ENCODE measurements around the gene ANAPC2. TPM values are rescaled to one million over a fixed set of nuclear protein-coding genes. Genes with fewer than 3 reads are reported as not detected.

Gene ANAPC2
- total and polyA plus RNA-seq, 4 donors: 9.3 to 32.6 (median 19.6) TPM

- DNase-seq (ENCODE audit: low spot score): peak; percentile 97
- 1% methylated on average over 63 of the region's 63 CpGs for WGBS
- Histone ChIP-seq H3K27me3 (ENCODE audit: control insufficient read depth in 4 of 4, insufficient read depth in 4 of 4, low read length in 3 of 4) (no peaks in the 10 kb centered on the region), H3K4me1 (ENCODE audit: control insufficient read depth in 4 of 4, insufficient read depth in 4 of 4, low read length in 3 of 4) (peaks cover 10 to 25% (median 18%) of the 10 kb centered on the region in 4 donors), H3K9ac (ENCODE audit: low read depth in 1 of 2, low read length in 2 of 2) (peak overlapping the region in 1 of 2 donors; percentile 42), H3K4me3 (ENCODE audit: low read depth in 1 of 3, low read length in 3 of 3) (peak overlapping the region; percentile 67 to 88 (median 86)), H3K9me3 (ENCODE audit: control insufficient read depth in 4 of 4, low read length in 3 of 4) (no peaks in the 10 kb centered on the region), H3K36me3 (ENCODE audit: control insufficient read depth in 4 of 4, insufficient read depth in 3 of 4, low read depth in 1 of 4, low read length in 3 of 4) (no peaks in the 10 kb centered on the region), H3K27ac (ENCODE audit: low read depth in 1 of 2, low read length in 2 of 2) (peak overlapping the region; percentile 57 to 84)
- TF ChIP-seq EGR1 (IDR thresholded peaks at IDR 0.05; ENCODE audit: low read depth in 2 of 2): peak; percentile 43 to 56
- TF ChIP-seq RXRA (IDR thresholded peaks at IDR 0.05): peak; percentile 25 to 28
- TF ChIP-seq RAD21 (IDR thresholded peaks at IDR 0.05): peak in 1 of 2 donors; percentile 26
- peak; percentile 91 for TF ChIP-seq YY1 (IDR thresholded peaks at IDR 0.05)
- TF ChIP-seq, protein P1, sequence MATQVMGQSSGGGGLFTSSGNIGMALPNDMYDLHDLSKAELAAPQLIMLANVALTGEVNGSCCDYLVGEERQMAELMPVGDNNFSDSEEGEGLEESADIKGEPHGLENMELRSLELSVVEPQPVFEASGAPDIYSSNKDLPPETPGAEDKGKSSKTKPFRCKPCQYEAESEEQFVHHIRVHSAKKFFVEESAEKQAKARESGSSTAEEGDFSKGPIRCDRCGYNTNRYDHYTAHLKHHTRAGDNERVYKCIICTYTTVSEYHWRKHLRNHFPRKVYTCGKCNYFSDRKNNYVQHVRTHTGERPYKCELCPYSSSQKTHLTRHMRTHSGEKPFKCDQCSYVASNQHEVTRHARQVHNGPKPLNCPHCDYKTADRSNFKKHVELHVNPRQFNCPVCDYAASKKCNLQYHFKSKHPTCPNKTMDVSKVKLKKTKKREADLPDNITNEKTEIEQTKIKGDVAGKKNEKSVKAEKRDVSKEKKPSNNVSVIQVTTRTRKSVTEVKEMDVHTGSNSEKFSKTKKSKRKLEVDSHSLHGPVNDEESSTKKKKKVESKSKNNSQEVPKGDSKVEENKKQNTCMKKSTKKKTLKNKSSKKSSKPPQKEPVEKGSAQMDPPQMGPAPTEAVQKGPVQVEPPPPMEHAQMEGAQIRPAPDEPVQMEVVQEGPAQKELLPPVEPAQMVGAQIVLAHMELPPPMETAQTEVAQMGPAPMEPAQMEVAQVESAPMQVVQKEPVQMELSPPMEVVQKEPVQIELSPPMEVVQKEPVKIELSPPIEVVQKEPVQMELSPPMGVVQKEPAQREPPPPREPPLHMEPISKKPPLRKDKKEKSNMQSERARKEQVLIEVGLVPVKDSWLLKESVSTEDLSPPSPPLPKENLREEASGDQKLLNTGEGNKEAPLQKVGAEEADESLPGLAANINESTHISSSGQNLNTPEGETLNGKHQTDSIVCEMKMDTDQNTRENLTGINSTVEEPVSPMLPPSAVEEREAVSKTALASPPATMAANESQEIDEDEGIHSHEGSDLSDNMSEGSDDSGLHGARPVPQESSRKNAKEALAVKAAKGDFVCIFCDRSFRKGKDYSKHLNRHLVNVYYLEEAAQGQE (IDR thresholded peaks at IDR 0.05): peak; percentile 67
- TF ChIP-seq GABPA (IDR thresholded peaks at IDR 0.05 in 1 of 2, conservative IDR thresholded peaks at IDR 0.05 in 1 of 2): peak; percentile 91 to 96
- TF ChIP-seq TAF1 (conservative IDR thresholded peaks at IDR 0.05): no peak
- no peak for TF ChIP-seq NR2F2 (IDR thresholded peaks at IDR 0.05)
- TF ChIP-seq HNF4A (conservative IDR thresholded peaks at IDR 0.05): peak; percentile 13 to 24
- TF ChIP-seq SP1 (IDR thresholded peaks at IDR 0.05): peak; percentile 73
- TF ChIP-seq FOXA2 (IDR thresholded peaks at IDR 0.05): no peak
Measured at GRCh38 chr9:137223078-137223970, 35.0 kb upstream of the ANAPC2 start.

- H3K9me3 ChIP-seq (ENCODE audit: control insufficient read depth in 4 of 4, low read length in 3 of 4): no peaks in the 10 kb centered on the region
- TF ChIP-seq RAD21 (IDR thresholded peaks at IDR 0.05) (no peak), HNF4A (conservative IDR thresholded peaks at IDR 0.05) (no peak), SP1 (IDR thresholded peaks at IDR 0.05) (no peak)
- H3K27me3 ChIP-seq (ENCODE audit: control insufficient read depth in 4 of 4, insufficient read depth in 4 of 4, low read length in 3 of 4): no peaks in the 10 kb centered on the region
- DNase-seq (ENCODE audit: low spot score): no peak
- peak within 1 kb of the TSS; percentile 8 to 86 (median 34) for H3K4me3 ChIP-seq (ENCODE audit: low read depth in 1 of 3, low read length in 3 of 3)
- H3K4me1 ChIP-seq (ENCODE audit: control insufficient read depth in 4 of 4, insufficient read depth in 4 of 4, low read length in 3 of 4): peaks cover 10 to 30% (median 19%) of the 10 kb centered on the region in 4 donors
- WGBS: 4% methylated on average over 88 of the region's 88 CpGs
- H3K9ac ChIP-seq (ENCODE audit: low read depth in 1 of 2, low read length in 2 of 2): peak within 1 kb of the TSS in 1 of 2 donors; percentile 28
- peak within 1 kb of the TSS; percentile 34 to 84 for H3K27ac ChIP-seq (ENCODE audit: low read depth in 1 of 2, low read length in 2 of 2)
- no peaks in the 10 kb centered on the region for H3K36me3 ChIP-seq (ENCODE audit: control insufficient read depth in 4 of 4, insufficient read depth in 3 of 4, low read depth in 1 of 4, low read length in 3 of 4)
Measured at GRCh38 chr9:137222190-137223077, 34.1 kb upstream of the ANAPC2 start, which contains the start of gene RNF208. RNF208 (minus strand) TSS chr9:137222240; CDS start chr9:137221212, 1,028 bp downstream.
